Measurements from ENCODE around the gene PTCH2. TPM values are rescaled to one million over a fixed set of nuclear protein-coding genes. Genes with fewer than 3 reads are reported as not detected.
A peak's percentile ranks its signal among the peaks of the same experiment; 100 is the strongest.

PTCH2 gene
- total RNA-seq, 1 experiment from 2014 or later, result 0.79 TPM

- DNase-seq, result no peak
- H4K91ac ChIP-seq (ENCODE audit: insufficient read length, low read depth, low read length), result no peak overlapping the region
- H3K18ac ChIP-seq (ENCODE audit: insufficient read length, low read depth, low read length), result no peak overlapping the region
- H2BK120ac ChIP-seq (ENCODE audit: low read depth, low read length, poor library complexity, severe bottlenecking), result no peak overlapping the region
- no peaks in the 10 kb centered on the region for H3K9me3 ChIP-seq (ENCODE audit: control insufficient read depth, low read depth, low read length)
- no peak overlapping the region for H2BK5ac ChIP-seq (ENCODE audit: insufficient read length, low read length)
- H3K4me3 Mint-ChIP-seq, result peak overlapping the region; percentile 81 to 95
- no peak overlapping the region for H2BK12ac ChIP-seq (ENCODE audit: insufficient read length, low read depth, low read length)
- H3K79me2 ChIP-seq (ENCODE audit: insufficient read depth, low read length), result peaks cover 17% of the 10 kb centered on the region; the same call in 1 of the 2 replicates
- peaks cover 4% of the 10 kb centered on the region for H4K20me1 ChIP-seq (ENCODE audit: control insufficient read depth, insufficient read depth, insufficient read length)
- no peak overlapping the region for H4K5ac ChIP-seq (ENCODE audit: insufficient read length, low read depth, low read length)
- peak overlapping the region; percentile 63; the same call in 1 of the 2 replicates for H3K14ac ChIP-seq (ENCODE audit: insufficient read depth, low read length)
- H3K36me3 Mint-ChIP-seq (ENCODE audit: insufficient read depth in 1 of 3, low read depth in 3 of 3), result peaks cover 33 to 60% (median 51%) of the 10 kb centered on the region in 3 experiments
- H3K4me1 Mint-ChIP-seq, result peaks cover 18 to 22% of the 10 kb centered on the region in 2 experiments
- no peaks in the 10 kb centered on the region for H3K27me3 Mint-ChIP-seq (ENCODE audit: low read depth)
- no peak overlapping the region for H3K27ac ChIP-seq (ENCODE audit: insufficient read length, low read depth, low read length)
- H3K23ac ChIP-seq (ENCODE audit: insufficient read length, low read depth, low read length), result no peak overlapping the region
- peak overlapping the region; percentile 91 to 97 (median 94); a peak in 6 of 7 replicates for H3K27ac Mint-ChIP-seq
- H3K9ac ChIP-seq (ENCODE audit: extremely low read depth, insufficient read length, low read length), result peak overlapping the region; percentile 98
- no peak overlapping the region for H2AFZ ChIP-seq (ENCODE audit: low read length)
- peak overlapping the region; percentile 99 for H3K4me2 ChIP-seq (ENCODE audit: insufficient read depth, insufficient read length, low read length)
- 0 out of 5 replicates have a peak, but pooled peaks cover 0 to 4% of the 10 kb centered on the region in 2 experiments for H3K9me3 Mint-ChIP-seq
- H2AK5ac ChIP-seq (ENCODE audit: insufficient read length, low read length), result no peak overlapping the region
- peaks cover 11% of the 10 kb centered on the region for H3K23me2 ChIP-seq (ENCODE audit: insufficient read length, low read depth, low read length, poor library complexity, severe bottlenecking)
- no peak overlapping the region for H3T11ph ChIP-seq (ENCODE audit: low read length)
- no peak overlapping the region for H3K4ac ChIP-seq (ENCODE audit: low read depth, low read length)
- H4K8ac ChIP-seq (replicated peaks; ENCODE audit: insufficient read length, low read depth, low read length), result no peak overlapping the region
- H2BK15ac ChIP-seq (ENCODE audit: low read depth, low read length), result no peak overlapping the region
- H3K4me1 ChIP-seq (ENCODE audit: insufficient read depth, low read length), result no peaks in the 10 kb centered on the region
- no CpG with 5 or more reads among the region's 12 CpGs for WGBS (ENCODE audit: extremely low coverage, insufficient read length, low lambda C conversion rate)
- no peak for TF ChIP-seq CTCF (conservative IDR thresholded peaks at IDR 0.05)
- no peak overlapping the region for H2BK20ac ChIP-seq (ENCODE audit: low read depth, low read length, poor library complexity, severe bottlenecking)
- H3K27me3 ChIP-seq (ENCODE audit: insufficient read depth, low read length), result no peaks in the 10 kb centered on the region
- peaks cover 2% of the 10 kb centered on the region for H3K79me1 ChIP-seq (ENCODE audit: insufficient read depth, low read depth, low read length, poor library complexity, severe bottlenecking)
- H3K56ac ChIP-seq (ENCODE audit: insufficient read length, low read depth, low read length), result no peak overlapping the region
These were observed 66.4 kb downstream of the PTCH2 start for GRCh38 chr1:44776730-44777068.
